AG04450 (cell line): Measurements from ENCODE around the gene PLPP4. TPM values are rescaled to one million over a fixed set of nuclear protein-coding genes. Genes with fewer than 3 reads are reported as not detected.
"Not testable (repeated sequence)": the region's sequence is repeated elsewhere in the genome, so short reads cannot be mapped to it uniquely, and the experiment has no call there.

Experiments
- CTCF ChIA-PET: fragments of 300-600, 350-600 bp; formaldehyde crosslinking; extraction: SDS; loops from one replicate; lab custom pipeline; 2022; ENCODE audit warnings: antibody characterized with exemption, inconsistent platforms; lab: Charles Lee
- POLR2A ChIA-PET: fragments of 350-600 bp; formaldehyde crosslinking; extraction: SDS; loops from one replicate; lab custom pipeline; 2021; ENCODE audit warnings: antibody characterized with exemption, inconsistent platforms; lab: Yijun Ruan, JAX
- DNase-seq: peaks from one replicate; pipeline ENCODE4 v3.0.0-alpha.2; 2011; ENCODE audit warnings: low read depth, low spot score
- H3K27ac ChIP-seq: one replicate; pipeline ENCODE4 v1.5.1; 2012; ENCODE audit warnings: low read depth, low read length, control low read depth
- H3K27me3 ChIP-seq: one replicate; pipeline ENCODE4 v1.6.0; 2012; ENCODE audit warnings: low read length; ENCODE audit not compliant: control insufficient read depth, insufficient read depth
- H3K4me3 ChIP-seq: 2 replicates; pipeline ENCODE4 v1.5.1; 2011; ENCODE audit warnings: mild to moderate bottlenecking, low read depth, low read length, control low read depth
- H3K9me3 ChIP-seq: 2 replicates; pipeline ENCODE4 v1.5.1; 2012; ENCODE audit warnings: low read length; ENCODE audit not compliant: control insufficient read depth, insufficient read depth
- CTCF ChIP-seq: IDR thresholded peaks from 2 replicates; pipeline ENCODE4 v1.5.1; 2011; ENCODE audit warnings: low read depth, low read length, control low read depth, inconsistent platforms
- polyA plus RNA-seq: library from polyadenylated mRNA; depleted of rRNA; stranded (reverse); fragments of >200 nt; gene quantifications from 2 replicates; pipeline ENCODE4 v1.2.3, GENCODE V29; 2011

Gene PLPP4
- polyA plus RNA-seq, 1 experiment, result not detected

DNA sequence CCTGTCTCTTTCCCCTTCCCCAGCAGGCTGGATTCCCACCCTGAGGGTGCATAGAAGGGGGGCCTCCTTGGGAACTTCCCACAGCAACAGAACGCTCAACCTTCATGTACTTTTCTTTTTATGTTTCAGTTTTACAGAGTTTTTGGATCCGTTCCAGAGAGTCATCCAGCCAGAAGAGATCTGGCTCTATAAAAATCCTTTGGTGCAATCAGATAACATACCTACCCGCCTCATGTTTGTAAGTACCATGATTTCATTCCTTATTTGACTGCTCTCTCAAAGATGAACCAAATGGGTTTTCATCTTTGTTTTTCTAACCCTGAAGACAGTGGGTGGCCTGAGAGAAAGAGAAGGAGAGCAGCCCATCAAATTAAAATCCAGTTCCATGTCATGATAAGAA, 46.7 kb downstream of the PLPP4 start:
- Histone ChIP-seq H3K9me3 (peaks cover 44% of the 10 kb centered on the region), H3K27ac (no peak overlapping the region), H3K4me3 (no peak overlapping the region), H3K27me3 (no peaks in the 10 kb centered on the region)
- TF ChIP-seq CTCF, result no peak
- ChIA-PET CTCF (no interaction called here), POLR2A (no interaction called here)
- no peak for DNase-seq

- H3K27ac ChIP-seq, CTCF ChIA-PET, DNase-seq, H3K4me3 ChIP-seq, POLR2A ChIA-PET, H3K27me3 ChIP-seq: not testable (repeated sequence)
- H3K9me3 ChIP-seq, result peaks cover 47% of the 10 kb centered on the region
Observed at GRCh38 chr10:120504227-120504626, 47.2 kb downstream of the PLPP4 start.

GRCh38 chr10:120505056-120505455, 48.0 kb downstream of the PLPP4 start:
- H3K9me3 ChIP-seq, result peaks cover 42% of the 10 kb centered on the region
- no peak overlapping the region for H3K4me3 ChIP-seq
- no peak overlapping the region for H3K27ac ChIP-seq
- no peak for DNase-seq
- POLR2A ChIA-PET, result no interaction called here
- TF ChIP-seq CTCF, result no peak
- no peaks in the 10 kb centered on the region for H3K27me3 ChIP-seq
- CTCF ChIA-PET, result no interaction called here

GRCh38 chr10:120505866-120506265, 48.8 kb downstream of the PLPP4 start:
- POLR2A ChIA-PET, result no interaction called here
- no peak for DNase-seq
- no peaks in the 10 kb centered on the region for H3K27me3 ChIP-seq
- H3K27ac ChIP-seq, result no peak overlapping the region
- no peak for TF ChIP-seq CTCF
- CTCF ChIA-PET, result no interaction called here
- no peak overlapping the region for H3K4me3 ChIP-seq
- peaks cover 42% of the 10 kb centered on the region for H3K9me3 ChIP-seq

GRCh38 chr10:120506674-120507073, 49.6 kb downstream of the PLPP4 start:
- H3K9me3 ChIP-seq, result peaks cover 42% of the 10 kb centered on the region
- no peak overlapping the region for H3K27ac ChIP-seq
- POLR2A ChIA-PET, result no interaction called here
- H3K4me3 ChIP-seq, result no peak overlapping the region
- no peaks in the 10 kb centered on the region for H3K27me3 ChIP-seq
- CTCF ChIA-PET, result no interaction called here
- no peak for TF ChIP-seq CTCF
- DNase-seq, result no peak

GRCh38 chr10:120507175-120507574, 50.1 kb downstream of the PLPP4 start:
- DNase-seq, result no peak
- no peak for TF ChIP-seq CTCF
- Histone ChIP-seq H3K27me3 (no peaks in the 10 kb centered on the region), H3K9me3 (peaks cover 37% of the 10 kb centered on the region), H3K27ac (no peak overlapping the region), H3K4me3 (no peak overlapping the region)
- POLR2A ChIA-PET, result no interaction called here
- CTCF ChIA-PET, result no interaction called here
